SKM-1 treated with dmso at 0.1 percent for 144 hours (cell line): ENCODE measurements around the gene CCDC88C.
"Not testable (repeated sequence)": the region's sequence is repeated elsewhere in the genome, so short reads cannot be mapped to it uniquely, and the experiment has no call there.

Source experiments
- DNase-seq: peaks from one replicate; lab custom pipeline; 2025; ENCODE audit not compliant: unreplicated experiment; lab: John Stamatoyannopoulos, UW

CCDC88C gene

GRCh38 chr14:91416744-91417119 lies 888 bp downstream of the CCDC88C start:
- DNase-seq, result no peak

GRCh38 chr14:91415794-91416743 lies 1.6 kb downstream of the CCDC88C start:
- DNase-seq, result no peak

- DNase-seq, result no peak
Measured at GRCh38 chr14:91414475-91414833, 3.2 kb downstream of the CCDC88C start.

- DNase-seq, result no peak
Measured at GRCh38 chr14:91413547-91414474, 3.8 kb downstream of the CCDC88C start.

- no peak for DNase-seq
Measured at GRCh38 chr14:91412939-91413338, 4.7 kb downstream of the CCDC88C start.

GRCh38 chr14:91410771-91411536 lies 6.7 kb downstream of the CCDC88C start:
- DNase-seq, result no peak

GRCh38 chr14:91409928-91410718 lies 7.5 kb downstream of the CCDC88C start:
- DNase-seq, result no peak

- not testable (repeated sequence) for DNase-seq
Measured at GRCh38 chr14:91409240-91409639, 8.4 kb downstream of the CCDC88C start.

GRCh38 chr14:91406982-91407381 lies 10.6 kb downstream of the CCDC88C start:
- DNase-seq, result no peak

GRCh38 chr14:91406451-91406850 lies 11.2 kb downstream of the CCDC88C start:
- DNase-seq, result no peak

- DNase-seq, result no peak
Measured at GRCh38 chr14:91405724-91406435, 11.7 kb downstream of the CCDC88C start.

GRCh38 chr14:91405241-91405721 lies 12.3 kb downstream of the CCDC88C start:
- no peak for DNase-seq

- no peak for DNase-seq
Measured at GRCh38 chr14:91402771-91403600, 14.6 kb downstream of the CCDC88C start.

GRCh38 chr14:91402348-91402747 lies 15.3 kb downstream of the CCDC88C start:
- DNase-seq, result no peak

GRCh38 chr14:91401751-91402150 lies 15.9 kb downstream of the CCDC88C start:
- no peak for DNase-seq

- DNase-seq, result no peak
Measured at GRCh38 chr14:91400696-91401095, 16.9 kb downstream of the CCDC88C start.

GRCh38 chr14:91399868-91400640 lies 17.6 kb downstream of the CCDC88C start:
- DNase-seq, result no peak

GRCh38 chr14:91398707-91399106 lies 18.9 kb downstream of the CCDC88C start:
- DNase-seq, result no peak
